Mammary epithelial cell (primary cell): ENCODE results near the gene PHKG2.

Experiments used
- CTCF ChIP-seq, 2 donors: IDR thresholded peaks in 1 of 2; conservative IDR thresholded peaks in 1 of 2; 2 replicates each; pipeline ENCODE4 v1.5.1; 2011 to 2012; ENCODE audit warnings: inconsistent platforms in 2 of 2, low read length in 2 of 2, mild to moderate bottlenecking in 2 of 2, control low read depth in 1 of 2, low read depth in 1 of 2; ENCODE audit not compliant: insufficient read depth in 1 of 2; ENCODE audit errors: extremely low read depth in 1 of 2
- EZH2 ChIP-seq: IDR thresholded peaks from 2 replicates; pipeline ENCODE4 v1.6.1; 2012; ENCODE audit warnings: low read length, inconsistent platforms, borderline replicate concordance

GRCh38 chr16:30756781-30757100 is 8.5 kb downstream of the PHKG2 start:
- TF ChIP-seq CTCF (conservative IDR thresholded peaks at IDR 0.05 in 1 of 2, IDR thresholded peaks at IDR 0.05 in 1 of 2; ENCODE audit: extremely low read depth in 1 of 2, insufficient read depth in 1 of 2, low read depth in 1 of 2, low read length in 2 of 2) (no peak), EZH2 (no peak)
